Neural cell (in vitro differentiated cells): ENCODE results near the gene FBXO9. TPM values are rescaled to one million over a fixed set of nuclear protein-coding genes. Genes with fewer than 3 reads are reported as not detected.

ENCODE experiments used
- H2AFZ ChIP-seq: fragments of 200-600, 300-800 bp; sonication (generic), shearing (Covaris generic); 2 replicates; pipeline ENCODE4 v1.6.0; 2014; ENCODE audit warnings: low read depth, mild to moderate bottlenecking, antibody characterized with exemption, low read length, moderate library complexity
- H3F3A ChIP-seq: fragments of 200-600 bp; shearing (Covaris generic); 2 replicates; pipeline ENCODE4 v1.6.1; 2016; ENCODE audit warnings: mild to moderate bottlenecking, moderate library complexity, mixed read lengths, antibody characterized with exemption, low read length; ENCODE audit not compliant: insufficient read depth, poor library complexity, severe bottlenecking
- H3K27ac ChIP-seq: fragments of 200-600, 300-800 bp; sonication (generic), shearing (Covaris generic); 2 replicates; pipeline ENCODE4 v1.5.1; 2014; ENCODE audit warnings: mild to moderate bottlenecking, low read length, moderate library complexity
- H3K27me3 ChIP-seq: fragments of 300-800, 200-600 bp; sonication (generic), shearing (Covaris generic); 2 replicates; pipeline ENCODE4 v1.6.0; 2014; ENCODE audit warnings: mild to moderate bottlenecking, low read depth, low read length, moderate library complexity; ENCODE audit not compliant: insufficient read depth
- H3K36me3 ChIP-seq: fragments of 300-800, 200-600 bp; sonication (generic), shearing (Covaris generic); 2 replicates; pipeline ENCODE4 v1.5.1; 2014; ENCODE audit warnings: mild to moderate bottlenecking, antibody characterized with exemption, low read length, moderate library complexity; ENCODE audit not compliant: insufficient read depth
- H3K4me2 ChIP-seq: fragments of 300-800, 200-600 bp; sonication (generic), shearing (Covaris generic); 2 replicates; pipeline ENCODE4 v1.6.0; 2014; ENCODE audit warnings: mild to moderate bottlenecking, low read length
- H3K4me3 ChIP-seq: fragments of 300-800, 200-600 bp; sonication (generic), shearing (Covaris generic); 2 replicates; pipeline ENCODE4 v1.5.1; 2014; ENCODE audit warnings: mild to moderate bottlenecking, low read length, moderate library complexity
- H3K79me2 ChIP-seq: fragments of 200-600 bp; shearing (Covaris generic); replicated peaks from 2 replicates; pipeline ENCODE4 v1.6.0; 2014; ENCODE audit warnings: mild to moderate bottlenecking, low read length, moderate library complexity; ENCODE audit not compliant: insufficient read depth
- H3K9ac ChIP-seq: fragments of 300-800, 200-600 bp; sonication (generic), shearing (Covaris generic); 2 replicates; pipeline ENCODE4 v1.6.1; 2016; ENCODE audit warnings: mild to moderate bottlenecking, low read length, mixed read lengths
- H3K9me2 ChIP-seq: fragments of 200-600 bp; shearing (Covaris generic); 2 replicates; pipeline ENCODE4 v1.6.1; 2016; ENCODE audit warnings: mild to moderate bottlenecking, low read length, mixed read lengths; ENCODE audit not compliant: insufficient read depth
- H3K9me3 ChIP-seq: fragments of 200-600, 300-800 bp; sonication (generic), shearing (Covaris generic); 2 replicates; pipeline ENCODE4 v1.6.1; 2016; ENCODE audit warnings: mild to moderate bottlenecking, mixed run types, low read length, moderate library complexity, mixed read lengths
- H4K20me1 ChIP-seq: fragments of 200-600 bp; shearing (Covaris generic); 2 replicates; pipeline ENCODE4 v1.6.1; 2016; ENCODE audit warnings: mild to moderate bottlenecking, mixed run types; ENCODE audit not compliant: insufficient read depth
- EP300 ChIP-seq: fragments of 450-650 bp; conservative IDR thresholded peaks from 2 replicates; pipeline ENCODE4 v1.6.1; 2014; ENCODE audit warnings: antibody characterized with exemption, mild to moderate bottlenecking, moderate library complexity; ENCODE audit not compliant: poor library complexity, severe bottlenecking
- EZH2 ChIP-seq: fragments of 200-600, 300-800 bp; shearing (Covaris generic), sonication (generic); IDR thresholded peaks from 2 replicates; pipeline ENCODE4 v1.6.1; 2014; ENCODE audit warnings: antibody characterized with exemption, low read length, borderline replicate concordance, mild to moderate bottlenecking; ENCODE audit not compliant: insufficient read depth, poor library complexity, severe bottlenecking
- MXI1 ChIP-seq: fragments of 450-650 bp; conservative IDR thresholded peaks from 2 replicates; pipeline ENCODE4 v1.6.1; 2014; ENCODE audit warnings: antibody characterized with exemption, mild to moderate bottlenecking; ENCODE audit not compliant: poor library complexity, severe bottlenecking
- POLR2AphosphoS5 ChIP-seq: IDR thresholded peaks from 2 replicates; pipeline ENCODE4 v1.6.1; 2012
- RAD21 ChIP-seq: fragments of 450-650 bp; conservative IDR thresholded peaks from 2 replicates; pipeline ENCODE4 v1.6.1; 2014; ENCODE audit warnings: antibody characterized with exemption, mild to moderate bottlenecking, moderate library complexity
- SMC3 ChIP-seq: fragments of 450-650 bp; conservative IDR thresholded peaks from 2 replicates; pipeline ENCODE4 v1.6.1; 2014; ENCODE audit warnings: antibody characterized with exemption, mild to moderate bottlenecking, moderate library complexity; ENCODE audit not compliant: poor library complexity
- TAF1 ChIP-seq: IDR thresholded peaks from 2 replicates; pipeline ENCODE4 v1.6.1; 2012; ENCODE audit warnings: low read depth
- polyA plus RNA-seq: library from polyadenylated mRNA; depleted of rRNA; stranded (reverse); fragments of >200 nt; gene quantifications from 2 replicates; pipeline ENCODE4 v1.2.3, GENCODE V29; 2014
- TF ChIP-seq, protein P1 (sequence below): IDR thresholded peaks from 2 replicates; pipeline ENCODE4 v1.6.1; 2012; ENCODE audit warnings: borderline replicate concordance
- TF ChIP-seq, protein P2 (sequence below): fragments of 450-650 bp; IDR thresholded peaks from 2 replicates; pipeline ENCODE4 v1.5.1; 2014; ENCODE audit warnings: antibody characterized with exemption, mild to moderate bottlenecking, moderate library complexity; ENCODE audit not compliant: poor library complexity, severe bottlenecking

Gene FBXO9
- polyA plus RNA-seq, 1 donor from 2014 or later: 92.2 TPM

DNA sequence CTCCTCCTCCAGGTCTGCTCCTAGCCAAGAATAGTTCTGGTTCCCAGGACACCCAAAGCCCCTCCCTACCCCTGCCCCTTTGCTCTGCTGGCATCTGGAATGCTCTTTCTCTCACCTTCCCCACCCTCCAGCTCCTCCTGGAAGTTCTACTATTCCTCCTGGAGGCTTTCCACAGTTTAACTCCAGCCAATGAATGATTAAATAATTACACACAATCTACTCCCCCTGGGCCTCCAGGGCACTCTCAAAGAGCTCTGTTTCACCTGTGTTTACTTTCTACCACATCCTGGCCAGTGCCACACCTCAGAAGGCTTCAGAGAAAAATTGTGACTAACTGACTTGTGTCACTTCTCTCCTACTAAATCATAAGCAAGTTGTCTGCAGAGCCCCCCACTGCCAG is 47.2 kb downstream of the FBXO9 start:
- Histone ChIP-seq H3K27me3 (no peaks in the 10 kb centered on the region), H2AFZ (no peak overlapping the region), H3K36me3 (no peaks in the 10 kb centered on the region), H3K4me3 (no peak overlapping the region), H3K9me3 (no peaks in the 10 kb centered on the region), H3F3A (no peaks in the 10 kb centered on the region), H3K9me2 (no peaks in the 10 kb centered on the region), H3K9ac (no peak overlapping the region), H3K79me2 (no peaks in the 10 kb centered on the region), H4K20me1 (no peaks in the 10 kb centered on the region), H3K27ac (no peak overlapping the region), H3K4me2 (no peak overlapping the region)
- TF ChIP-seq EZH2 (no peak), RAD21 (no peak), SMC3 (no peak), EP300 (no peak), MXI1 (no peak), POLR2AphosphoS5 (no peak), TAF1 (no peak)
- TF ChIP-seq, protein P1, sequence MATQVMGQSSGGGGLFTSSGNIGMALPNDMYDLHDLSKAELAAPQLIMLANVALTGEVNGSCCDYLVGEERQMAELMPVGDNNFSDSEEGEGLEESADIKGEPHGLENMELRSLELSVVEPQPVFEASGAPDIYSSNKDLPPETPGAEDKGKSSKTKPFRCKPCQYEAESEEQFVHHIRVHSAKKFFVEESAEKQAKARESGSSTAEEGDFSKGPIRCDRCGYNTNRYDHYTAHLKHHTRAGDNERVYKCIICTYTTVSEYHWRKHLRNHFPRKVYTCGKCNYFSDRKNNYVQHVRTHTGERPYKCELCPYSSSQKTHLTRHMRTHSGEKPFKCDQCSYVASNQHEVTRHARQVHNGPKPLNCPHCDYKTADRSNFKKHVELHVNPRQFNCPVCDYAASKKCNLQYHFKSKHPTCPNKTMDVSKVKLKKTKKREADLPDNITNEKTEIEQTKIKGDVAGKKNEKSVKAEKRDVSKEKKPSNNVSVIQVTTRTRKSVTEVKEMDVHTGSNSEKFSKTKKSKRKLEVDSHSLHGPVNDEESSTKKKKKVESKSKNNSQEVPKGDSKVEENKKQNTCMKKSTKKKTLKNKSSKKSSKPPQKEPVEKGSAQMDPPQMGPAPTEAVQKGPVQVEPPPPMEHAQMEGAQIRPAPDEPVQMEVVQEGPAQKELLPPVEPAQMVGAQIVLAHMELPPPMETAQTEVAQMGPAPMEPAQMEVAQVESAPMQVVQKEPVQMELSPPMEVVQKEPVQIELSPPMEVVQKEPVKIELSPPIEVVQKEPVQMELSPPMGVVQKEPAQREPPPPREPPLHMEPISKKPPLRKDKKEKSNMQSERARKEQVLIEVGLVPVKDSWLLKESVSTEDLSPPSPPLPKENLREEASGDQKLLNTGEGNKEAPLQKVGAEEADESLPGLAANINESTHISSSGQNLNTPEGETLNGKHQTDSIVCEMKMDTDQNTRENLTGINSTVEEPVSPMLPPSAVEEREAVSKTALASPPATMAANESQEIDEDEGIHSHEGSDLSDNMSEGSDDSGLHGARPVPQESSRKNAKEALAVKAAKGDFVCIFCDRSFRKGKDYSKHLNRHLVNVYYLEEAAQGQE: no peak
- TF ChIP-seq, protein P2, sequence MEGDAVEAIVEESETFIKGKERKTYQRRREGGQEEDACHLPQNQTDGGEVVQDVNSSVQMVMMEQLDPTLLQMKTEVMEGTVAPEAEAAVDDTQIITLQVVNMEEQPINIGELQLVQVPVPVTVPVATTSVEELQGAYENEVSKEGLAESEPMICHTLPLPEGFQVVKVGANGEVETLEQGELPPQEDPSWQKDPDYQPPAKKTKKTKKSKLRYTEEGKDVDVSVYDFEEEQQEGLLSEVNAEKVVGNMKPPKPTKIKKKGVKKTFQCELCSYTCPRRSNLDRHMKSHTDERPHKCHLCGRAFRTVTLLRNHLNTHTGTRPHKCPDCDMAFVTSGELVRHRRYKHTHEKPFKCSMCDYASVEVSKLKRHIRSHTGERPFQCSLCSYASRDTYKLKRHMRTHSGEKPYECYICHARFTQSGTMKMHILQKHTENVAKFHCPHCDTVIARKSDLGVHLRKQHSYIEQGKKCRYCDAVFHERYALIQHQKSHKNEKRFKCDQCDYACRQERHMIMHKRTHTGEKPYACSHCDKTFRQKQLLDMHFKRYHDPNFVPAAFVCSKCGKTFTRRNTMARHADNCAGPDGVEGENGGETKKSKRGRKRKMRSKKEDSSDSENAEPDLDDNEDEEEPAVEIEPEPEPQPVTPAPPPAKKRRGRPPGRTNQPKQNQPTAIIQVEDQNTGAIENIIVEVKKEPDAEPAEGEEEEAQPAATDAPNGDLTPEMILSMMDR: no peak

DNA sequence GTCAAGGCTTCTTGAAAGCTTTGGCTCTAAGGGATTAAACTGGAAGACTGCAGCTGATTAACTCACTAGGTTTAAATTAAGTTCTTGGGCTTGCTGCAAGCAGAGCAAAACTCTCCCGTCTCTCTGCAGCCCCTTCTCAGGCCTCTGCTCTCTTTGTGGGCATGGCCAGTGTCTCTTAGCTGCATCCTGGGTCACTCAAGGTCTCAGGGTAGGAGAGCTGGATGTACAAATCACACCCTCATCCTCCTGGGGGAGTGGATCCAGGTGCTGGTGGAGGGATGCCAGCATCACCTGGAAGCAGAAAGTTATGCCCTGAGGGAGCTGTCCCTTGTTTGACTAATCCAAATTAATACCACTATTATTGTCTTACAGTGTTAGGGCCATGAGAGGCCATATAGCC is 47.7 kb downstream of the FBXO9 start:
- Histone ChIP-seq H3K79me2 (no peaks in the 10 kb centered on the region), H3K4me2 (no peak overlapping the region), H3K36me3 (no peaks in the 10 kb centered on the region), H3F3A (no peaks in the 10 kb centered on the region), H3K27ac (no peak overlapping the region), H3K27me3 (no peaks in the 10 kb centered on the region), H2AFZ (no peak overlapping the region), H3K9me3 (no peaks in the 10 kb centered on the region), H3K9ac (no peak overlapping the region), H3K9me2 (no peaks in the 10 kb centered on the region), H4K20me1 (no peaks in the 10 kb centered on the region), H3K4me3 (no peak overlapping the region)
- TF ChIP-seq, protein P1: no peak
- TF ChIP-seq POLR2AphosphoS5: no peak
- no peak for TF ChIP-seq TAF1
- no peak for TF ChIP-seq EP300
- no peak for TF ChIP-seq RAD21
- TF ChIP-seq, protein P2: no peak
- TF ChIP-seq SMC3: no peak
- no peak for TF ChIP-seq EZH2
- no peak for TF ChIP-seq MXI1
